IPS-18c (cell line): ENCODE results near the gene PCDHB13.
"Not testable (repeated sequence)": the region's sequence is repeated elsewhere in the genome, so short reads cannot be mapped to it uniquely, and the experiment has no call there.

ENCODE experiments used
- H3K4me3 ChIP-seq: 2 replicates; pipeline ENCODE4 v1.7.0; 2013; ENCODE audit warnings: low read depth, mild to moderate bottlenecking, low read length, moderate library complexity; ENCODE audit not compliant: insufficient read depth
- H3K9me3 ChIP-seq: one replicate; pipeline ENCODE4 v1.6.1; 2013; ENCODE audit warnings: mild to moderate bottlenecking, low read length, moderate library complexity; ENCODE audit not compliant: control insufficient read depth, insufficient read depth

The PCDHB13 gene

DNA sequence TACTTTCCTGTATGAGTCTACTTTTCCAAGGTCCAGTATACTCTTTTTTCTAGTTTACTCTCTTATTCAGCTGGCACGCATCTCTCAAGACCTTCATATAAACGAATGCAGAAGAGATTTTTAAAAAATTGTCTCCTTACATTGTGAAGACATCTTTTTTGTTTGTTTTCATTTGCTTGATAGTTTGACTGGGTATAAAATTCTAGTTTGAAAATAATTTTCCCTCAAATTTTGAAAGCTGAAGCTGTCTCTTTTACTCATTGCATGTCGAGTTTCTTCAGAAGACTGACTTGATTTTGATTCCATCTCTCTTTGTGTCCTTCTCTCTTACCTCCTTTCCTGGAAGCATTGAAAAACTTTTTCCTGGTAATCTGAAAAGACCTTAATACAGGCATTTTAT is 17.4 kb upstream of the PCDHB13 start:
- Histone ChIP-seq H3K9me3 (no peaks in the 10 kb centered on the region), H3K4me3 (no peak overlapping the region)

DNA sequence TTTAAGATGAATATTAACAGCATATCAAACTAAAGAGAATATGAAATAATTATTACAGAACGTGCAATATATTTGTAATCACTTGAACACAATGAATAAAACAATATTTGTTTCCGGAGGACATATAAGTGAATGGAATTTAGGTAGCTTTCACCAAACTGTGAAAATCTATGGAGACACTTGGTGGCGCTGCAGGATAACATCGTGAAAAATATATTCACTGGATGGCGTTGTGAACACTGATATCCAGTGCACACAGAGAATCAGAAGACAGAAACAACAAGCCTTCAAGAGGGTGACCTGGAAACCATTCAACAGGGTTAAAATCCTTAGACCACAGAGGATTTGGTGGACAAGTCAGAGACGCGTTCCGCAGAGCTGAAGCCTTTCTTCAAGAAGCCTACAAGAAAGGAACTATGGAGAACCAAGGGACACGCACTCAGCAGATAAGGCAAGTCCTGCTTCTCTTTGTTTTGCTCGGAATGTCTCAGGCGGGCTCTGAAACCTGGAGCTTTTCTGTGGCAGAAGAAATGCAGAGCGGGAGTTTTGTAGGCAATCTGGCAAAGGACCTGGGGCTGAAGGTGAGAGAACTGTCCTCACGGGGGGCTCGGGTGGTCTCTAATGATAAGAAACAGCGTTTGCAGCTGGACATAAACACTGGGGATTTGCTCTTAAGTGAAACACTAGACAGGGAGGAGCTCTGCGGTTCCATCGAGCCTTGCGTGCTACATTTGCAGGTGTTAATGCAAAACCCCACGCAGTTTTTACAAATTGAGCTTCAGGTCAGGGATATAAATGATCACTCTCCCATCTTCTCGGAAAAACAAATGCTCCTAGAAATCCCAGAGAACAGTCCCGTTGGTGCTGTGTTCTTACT is 14.1 kb upstream of the PCDHB13 start, which contains the start of gene PCDHB11:
TSS of gene PCDHB11 (plus strand) at position 269 of the 877 bp plus-strand sequence. CDS start at position 417, 148 bp downstream.
- Histone ChIP-seq H3K4me3 (no peak within 1 kb of the TSS), H3K9me3 (peaks cover 5% of the 10 kb centered on the region)

DNA sequence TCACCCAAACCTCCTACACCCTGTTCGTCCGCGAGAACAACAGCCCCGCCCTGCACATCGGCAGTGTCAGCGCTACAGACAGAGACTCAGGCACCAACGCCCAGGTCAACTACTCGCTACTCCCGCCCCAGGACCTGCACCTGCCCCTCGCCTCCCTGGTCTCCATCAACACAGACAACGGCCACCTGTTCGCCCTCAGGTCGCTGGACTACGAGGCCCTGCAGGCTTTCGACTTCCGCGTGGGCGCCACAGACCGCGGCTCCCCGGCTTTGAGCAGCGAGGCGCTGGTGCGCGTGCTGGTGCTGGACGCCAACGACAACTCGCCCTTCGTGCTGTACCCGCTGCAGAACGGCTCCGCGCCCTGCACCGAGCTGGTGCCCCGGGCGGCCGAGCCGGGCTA is 12.6 kb upstream of the PCDHB13 start:
- H3K9me3 ChIP-seq, H3K4me3 ChIP-seq: not testable (repeated sequence)

DNA sequence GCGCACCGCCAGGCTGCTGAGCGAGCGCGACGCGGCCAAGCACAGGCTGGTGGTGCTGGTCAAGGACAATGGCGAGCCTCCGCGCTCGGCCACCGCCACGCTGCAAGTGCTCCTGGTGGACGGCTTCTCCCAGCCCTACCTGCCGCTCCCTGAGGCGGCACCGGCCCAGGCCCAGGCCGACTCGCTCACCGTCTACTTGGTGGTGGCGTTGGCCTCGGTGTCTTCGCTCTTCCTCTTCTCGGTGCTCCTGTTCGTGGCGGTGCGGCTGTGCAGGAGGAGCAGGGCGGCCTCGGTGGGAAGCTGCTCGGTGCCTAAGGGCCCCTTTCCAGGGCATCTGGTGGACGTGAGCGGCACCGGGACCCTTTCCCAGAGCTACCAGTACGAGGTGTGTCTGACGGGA is 12.1 kb upstream of the PCDHB13 start:
- H3K9me3 ChIP-seq, H3K4me3 ChIP-seq: not testable (repeated sequence)

DNA sequence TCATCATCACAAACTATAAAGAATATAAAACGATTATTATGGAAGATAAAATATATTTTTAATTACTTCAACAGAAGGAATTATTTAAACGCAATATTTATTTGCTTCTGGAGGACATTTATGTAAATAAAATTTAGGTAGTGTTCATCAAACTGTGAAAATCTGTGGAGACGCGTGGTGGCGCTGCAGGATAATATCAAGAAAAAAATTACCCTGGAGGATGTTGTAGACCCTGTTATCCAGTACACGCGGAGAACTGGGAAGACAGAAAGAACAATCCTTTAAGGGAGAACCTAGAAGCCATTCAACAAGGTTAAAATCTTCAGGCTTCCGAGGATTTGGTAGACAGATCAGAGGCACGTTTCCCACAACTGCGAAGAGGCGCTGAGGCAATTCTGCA is 5.2 kb upstream of the PCDHB13 start, which contains the start of gene PCDHB12:
TSS of gene PCDHB12 (plus strand) at position 242 of the 400 bp plus-strand sequence. CDS start 189 bp downstream, outside the sequence.
- Histone ChIP-seq H3K4me3 (no peak within 1 kb of the TSS), H3K9me3 (peaks cover 3% of the 10 kb centered on the region)

DNA sequence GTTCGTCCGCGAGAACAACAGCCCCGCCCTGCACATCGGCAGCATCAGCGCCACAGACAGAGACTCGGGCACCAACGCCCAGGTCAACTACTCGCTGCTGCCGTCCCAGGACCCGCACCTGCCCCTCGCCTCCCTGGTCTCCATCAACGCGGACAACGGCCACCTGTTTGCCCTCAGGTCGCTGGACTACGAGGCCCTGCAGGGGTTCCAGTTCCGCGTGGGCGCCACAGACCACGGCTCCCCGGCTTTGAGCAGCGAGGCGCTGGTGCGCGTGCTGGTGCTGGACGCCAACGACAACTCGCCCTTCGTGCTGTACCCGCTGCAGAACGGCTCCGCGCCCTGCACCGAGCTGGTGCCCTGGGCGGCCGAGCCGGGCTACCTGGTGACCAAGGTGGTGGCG is 3.4 kb upstream of the PCDHB13 start:
- not testable (repeated sequence) for H3K4me3 ChIP-seq, H3K9me3 ChIP-seq

DNA sequence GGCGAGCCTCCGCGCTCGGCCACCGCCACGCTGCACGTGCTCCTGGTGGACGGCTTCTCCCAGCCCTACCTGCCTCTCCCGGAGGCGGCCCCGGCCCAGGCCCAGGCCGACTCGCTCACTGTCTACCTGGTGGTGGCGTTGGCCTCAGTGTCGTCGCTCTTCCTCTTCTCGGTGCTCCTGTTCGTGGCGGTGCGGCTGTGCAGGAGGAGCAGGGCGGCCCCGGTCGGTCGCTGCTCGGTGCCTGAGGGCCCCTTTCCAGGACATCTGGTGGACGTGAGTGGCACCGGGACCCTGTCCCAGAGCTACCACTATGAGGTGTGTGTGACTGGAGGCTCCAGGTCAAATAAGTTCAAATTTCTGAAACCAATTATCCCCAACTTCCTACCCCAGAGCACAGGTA is 2.9 kb upstream of the PCDHB13 start:
- H3K4me3 ChIP-seq, H3K9me3 ChIP-seq: not testable (repeated sequence)

DNA sequence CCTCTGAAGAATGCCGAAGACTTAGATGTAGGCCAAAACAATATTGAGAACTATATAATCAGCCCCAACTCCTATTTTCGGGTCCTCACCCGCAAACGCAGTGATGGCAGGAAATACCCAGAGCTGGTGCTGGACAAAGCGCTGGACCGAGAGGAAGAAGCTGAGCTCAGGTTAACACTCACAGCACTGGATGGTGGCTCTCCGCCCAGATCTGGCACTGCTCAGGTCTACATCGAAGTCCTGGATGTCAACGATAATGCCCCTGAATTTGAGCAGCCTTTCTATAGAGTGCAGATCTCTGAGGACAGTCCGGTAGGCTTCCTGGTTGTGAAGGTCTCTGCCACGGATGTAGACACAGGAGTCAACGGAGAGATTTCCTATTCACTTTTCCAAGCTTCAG is 864 bp downstream of the PCDHB13 start:
- H3K9me3 ChIP-seq, H3K4me3 ChIP-seq: not testable (repeated sequence)

DNA sequence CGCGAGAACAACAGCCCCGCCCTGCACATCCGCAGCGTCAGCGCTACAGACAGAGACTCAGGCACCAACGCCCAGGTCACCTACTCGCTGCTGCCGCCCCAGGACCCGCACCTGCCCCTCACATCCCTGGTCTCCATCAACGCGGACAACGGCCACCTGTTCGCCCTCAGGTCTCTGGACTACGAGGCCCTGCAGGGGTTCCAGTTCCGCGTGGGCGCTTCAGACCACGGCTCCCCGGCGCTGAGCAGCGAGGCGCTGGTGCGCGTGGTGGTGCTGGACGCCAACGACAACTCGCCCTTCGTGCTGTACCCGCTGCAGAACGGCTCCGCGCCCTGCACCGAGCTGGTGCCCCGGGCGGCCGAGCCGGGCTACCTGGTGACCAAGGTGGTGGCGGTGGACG is 1.8 kb downstream of the PCDHB13 start:
- not testable (repeated sequence) for H3K9me3 ChIP-seq, H3K4me3 ChIP-seq

DNA sequence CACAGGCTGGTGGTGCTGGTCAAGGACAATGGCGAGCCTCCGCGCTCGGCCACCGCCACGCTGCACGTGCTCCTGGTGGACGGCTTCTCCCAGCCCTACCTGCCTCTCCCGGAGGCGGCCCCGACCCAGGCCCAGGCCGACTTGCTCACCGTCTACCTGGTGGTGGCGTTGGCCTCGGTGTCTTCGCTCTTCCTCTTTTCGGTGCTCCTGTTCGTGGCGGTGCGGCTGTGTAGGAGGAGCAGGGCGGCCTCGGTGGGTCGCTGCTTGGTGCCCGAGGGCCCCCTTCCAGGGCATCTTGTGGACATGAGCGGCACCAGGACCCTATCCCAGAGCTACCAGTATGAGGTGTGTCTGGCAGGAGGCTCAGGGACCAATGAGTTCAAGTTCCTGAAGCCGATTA is 2.3 kb downstream of the PCDHB13 start:
- H3K9me3 ChIP-seq, H3K4me3 ChIP-seq: not testable (repeated sequence)

DNA sequence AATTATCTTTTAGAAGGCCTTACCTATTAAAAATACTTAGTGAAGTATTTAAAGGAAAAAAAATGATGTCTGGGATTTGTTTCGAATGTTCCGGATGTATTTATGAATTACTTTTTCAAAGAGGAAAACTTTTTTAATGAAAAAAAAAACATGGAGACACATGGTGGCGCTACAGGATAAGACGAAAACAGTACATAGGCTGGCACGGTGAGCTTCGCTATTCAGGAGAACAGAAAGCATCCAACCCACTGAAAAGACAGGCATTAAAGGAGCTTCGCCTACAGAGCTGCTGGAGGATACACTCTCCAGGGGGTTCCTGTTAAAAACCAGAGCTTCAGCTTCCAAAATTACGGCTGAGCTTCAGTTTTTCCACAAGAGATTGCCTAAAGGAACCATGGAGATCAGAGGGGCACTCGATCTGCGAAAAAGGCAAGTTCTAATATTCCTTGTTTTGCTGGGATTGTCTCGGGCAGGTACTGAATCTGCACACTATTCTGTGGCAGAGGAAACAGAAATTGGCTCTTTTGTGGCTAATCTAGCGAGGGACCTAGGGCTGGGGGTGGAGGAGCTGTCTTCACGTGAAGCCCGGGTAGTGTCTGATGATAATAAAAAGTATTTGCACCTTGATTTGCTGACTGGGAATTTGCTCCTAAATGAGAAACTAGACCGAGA is 9.5 kb downstream of the PCDHB13 start, which contains the start of gene PCDHB14:
TSS of gene PCDHB14 (plus strand) at position 232 of the 672 bp plus-strand sequence. CDS start at position 395, 163 bp downstream.
- Histone ChIP-seq H3K4me3 (no peak within 1 kb of the TSS), H3K9me3 (no peaks in the 10 kb centered on the region)

DNA sequence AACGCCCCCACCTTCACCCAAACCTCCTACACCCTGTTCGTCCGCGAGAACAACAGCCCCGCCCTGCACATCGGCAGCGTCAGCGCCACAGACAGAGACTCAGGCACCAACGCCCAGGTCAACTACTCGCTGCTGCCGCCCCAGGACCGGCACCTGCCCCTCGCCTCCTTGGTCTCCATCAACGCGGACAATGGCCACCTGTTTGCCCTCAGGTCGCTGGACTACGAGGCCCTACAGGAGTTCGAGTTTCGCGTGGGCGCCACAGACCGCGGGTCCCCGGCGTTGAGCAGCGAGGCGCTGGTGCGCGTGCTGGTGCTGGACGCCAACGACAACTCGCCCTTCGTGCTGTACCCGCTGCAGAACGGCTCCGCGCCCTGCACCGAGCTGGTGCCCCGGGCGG is 11.1 kb downstream of the PCDHB13 start:
- H3K9me3 ChIP-seq, H3K4me3 ChIP-seq: not testable (repeated sequence)

DNA sequence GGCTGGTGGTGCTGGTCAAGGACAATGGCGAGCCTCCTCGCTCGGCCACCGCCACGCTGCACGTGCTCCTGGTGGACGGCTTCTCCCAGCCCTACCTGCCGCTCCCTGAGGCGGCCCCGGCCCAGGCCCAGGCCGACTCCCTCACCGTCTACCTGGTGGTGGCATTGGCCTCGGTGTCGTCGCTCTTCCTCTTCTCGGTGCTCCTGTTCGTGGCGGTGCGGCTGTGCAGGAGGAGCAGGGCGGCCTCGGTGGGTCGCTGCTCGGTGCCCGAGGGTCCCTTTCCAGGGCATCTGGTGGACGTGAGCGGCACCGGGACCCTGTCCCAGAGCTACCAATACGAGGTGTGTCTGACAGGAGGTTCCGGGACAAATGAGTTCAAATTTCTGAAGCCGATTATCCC is 11.7 kb downstream of the PCDHB13 start:
- H3K4me3 ChIP-seq, H3K9me3 ChIP-seq: not testable (repeated sequence)

DNA sequence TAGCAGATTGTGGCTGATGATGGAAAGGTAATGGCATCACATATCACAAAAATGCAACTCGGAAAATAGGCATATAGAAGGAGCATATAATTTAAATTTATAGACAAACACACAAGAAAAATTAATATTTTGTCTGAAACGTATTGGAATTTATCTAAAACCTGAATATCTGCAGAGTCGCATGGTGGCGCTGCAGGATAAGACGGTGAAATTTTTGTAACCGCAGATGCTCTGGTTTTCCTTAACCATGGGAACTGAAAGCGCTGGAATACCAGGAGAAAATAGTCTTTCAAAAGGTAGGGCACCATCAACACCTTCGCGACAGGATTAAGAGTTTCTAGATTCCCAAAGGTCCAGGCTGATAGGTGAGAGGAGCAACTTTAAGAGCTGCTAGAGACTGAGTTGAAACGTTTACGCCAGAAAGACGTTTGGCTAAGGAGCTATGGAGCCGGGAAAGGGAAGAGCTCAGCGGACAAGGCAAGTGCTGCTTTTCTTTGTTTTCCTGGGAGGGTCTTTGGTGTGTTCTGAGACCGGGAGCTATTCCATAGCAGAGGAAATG is 20.5 kb downstream of the PCDHB13 start:
- Histone ChIP-seq H3K9me3 (peaks cover 6% of the 10 kb centered on the region), H3K4me3 (no peak overlapping the region)

DNA sequence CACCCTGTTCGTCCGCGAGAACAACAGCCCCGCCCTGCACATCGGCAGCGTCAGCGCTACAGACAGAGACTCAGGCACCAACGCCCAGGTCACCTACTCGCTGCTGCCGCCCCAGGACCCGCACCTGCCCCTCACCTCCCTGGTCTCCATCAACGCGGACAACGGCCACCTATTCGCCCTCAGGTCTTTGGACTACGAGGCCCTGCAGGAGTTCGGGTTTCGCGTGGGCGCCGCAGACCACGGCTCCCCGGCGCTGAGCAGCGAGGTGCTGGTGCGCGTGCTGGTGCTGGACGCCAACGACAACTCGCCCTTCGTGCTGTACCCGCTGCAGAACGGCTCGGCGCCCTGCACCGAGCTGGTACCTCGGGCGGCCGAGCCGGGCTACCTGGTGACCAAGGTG is 22.2 kb downstream of the PCDHB13 start:
- H3K4me3 ChIP-seq: not testable (repeated sequence)
- H3K9me3 ChIP-seq: peaks cover 13% of the 10 kb centered on the region

DNA sequence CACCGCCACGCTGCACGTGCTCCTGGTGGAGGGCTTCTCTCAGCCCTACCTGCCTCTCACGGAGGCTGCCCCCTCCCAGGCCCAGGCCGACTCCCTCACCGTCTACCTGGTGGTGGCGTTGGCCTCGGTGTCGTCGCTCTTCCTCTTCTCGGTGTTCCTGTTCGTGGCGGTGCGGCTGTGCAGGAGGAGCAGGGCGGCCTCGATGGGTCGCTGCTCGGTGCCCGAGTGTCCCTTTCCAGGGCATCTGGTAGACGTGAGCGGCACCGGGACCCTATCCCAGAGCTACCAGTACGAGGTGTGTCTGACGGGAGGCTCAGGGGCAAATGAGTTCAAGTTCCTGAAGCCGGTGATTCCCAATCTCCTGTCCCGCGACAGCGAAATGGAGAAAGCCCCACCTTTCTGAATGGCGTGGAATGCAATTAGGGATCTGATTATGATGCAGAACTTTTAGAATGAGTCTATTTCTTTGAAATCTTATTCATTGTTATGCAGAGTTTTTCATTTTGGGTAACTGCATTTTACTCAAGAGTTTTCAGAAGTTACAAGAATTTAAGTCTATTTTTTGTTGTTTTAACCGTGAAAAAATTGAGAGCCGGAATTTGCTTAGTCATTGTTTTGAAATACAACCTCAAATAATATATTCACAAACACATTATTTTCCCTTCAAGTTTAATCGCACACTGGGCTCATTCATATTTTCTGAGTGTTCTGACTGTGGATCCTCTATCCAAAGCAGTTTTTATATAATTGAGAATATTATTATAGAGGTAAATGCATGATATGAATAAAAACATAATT is 23.0 kb downstream of the PCDHB13 start:
- H3K4me3 ChIP-seq: no peak overlapping the region
- H3K9me3 ChIP-seq: peaks cover 15% of the 10 kb centered on the region

DNA sequence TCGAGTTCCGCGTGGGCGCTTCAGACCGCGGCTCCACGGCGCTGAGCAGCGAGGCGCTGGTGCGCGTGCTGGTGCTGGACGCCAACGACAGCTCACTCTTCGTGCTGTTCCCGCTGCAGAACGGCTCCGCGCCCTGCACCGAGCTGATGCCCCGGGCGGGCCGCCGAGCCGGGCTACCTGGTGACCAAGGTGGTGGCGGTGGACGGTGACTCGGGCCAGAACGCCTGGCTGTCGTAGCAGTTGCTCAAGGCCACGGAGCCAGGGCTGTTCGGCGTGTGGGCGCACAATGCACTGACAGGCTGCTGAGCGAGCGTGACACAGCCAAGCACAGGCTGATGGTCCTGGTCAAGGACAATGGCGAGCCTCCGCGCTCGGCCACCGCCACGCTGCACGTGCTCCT is 27.8 kb downstream of the PCDHB13 start:
- H3K9me3 ChIP-seq: peaks cover 12% of the 10 kb centered on the region
- H3K4me3 ChIP-seq: no peak overlapping the region
